22Rv1 (cell line): ENCODE measurements around the gene RDH11.
"Not testable (repeated sequence)": the region's sequence is repeated elsewhere in the genome, so short reads cannot be mapped to it uniquely, and the experiment has no call there.

Experiments
- H3K27ac ChIP-seq: fragments of 450-650 bp; 2 replicates; pipeline ENCODE4 v1.5.1; 2017
- CTCF ChIP-seq: fragments of 450-650 bp; IDR thresholded peaks from 2 replicates; pipeline ENCODE4 v1.5.1; 2017; ENCODE audit warnings: mild to moderate bottlenecking
- ZFX ChIP-seq: fragments of 450-650 bp; IDR thresholded peaks from 2 replicates; pipeline ENCODE4 v1.6.1; 2017; ENCODE audit warnings: antibody characterized with exemption, borderline replicate concordance

Gene RDH11

GRCh38 chr14:67729072-67729885 lies 33.7 kb upstream of the RDH11 start:
- no peak overlapping the region; the same call in 1 of the 2 replicates for H3K27ac ChIP-seq
- TF ChIP-seq ZFX (no peak), CTCF (no peak)

- no peak overlapping the region for H3K27ac ChIP-seq
- TF ChIP-seq ZFX (no peak), CTCF (no peak)
Observed at GRCh38 chr14:67728258-67728657, 32.7 kb upstream of the RDH11 start.

- TF ChIP-seq CTCF (no peak), ZFX (no peak)
Observed at GRCh38 chr14:67727361-67727760, 31.8 kb upstream of the RDH11 start.

GRCh38 chr14:67725171-67725570 lies 29.6 kb upstream of the RDH11 start:
- TF ChIP-seq CTCF (no peak), ZFX (no peak)
- no peak overlapping the region for H3K27ac ChIP-seq

More at GRCh38 chr14:67727361-67727760, 31.8 kb upstream of the RDH11 start:
- H3K27ac ChIP-seq = no peak overlapping the region

GRCh38 chr14:67722293-67722692 lies 26.7 kb upstream of the RDH11 start:
- TF ChIP-seq CTCF = no peak
- TF ChIP-seq ZFX = no peak

GRCh38 chr14:67721875-67722274 lies 26.3 kb upstream of the RDH11 start:
- no peak overlapping the region for H3K27ac ChIP-seq
- TF ChIP-seq CTCF (no peak), ZFX (no peak)

More at GRCh38 chr14:67722293-67722692, 26.7 kb upstream of the RDH11 start:
- no peak overlapping the region for H3K27ac ChIP-seq

GRCh38 chr14:67719866-67720265 lies 24.3 kb upstream of the RDH11 start:
- no peak for TF ChIP-seq ZFX
- TF ChIP-seq CTCF = no peak
- H3K27ac ChIP-seq = no peak overlapping the region

- H3K27ac ChIP-seq = not testable (repeated sequence)
Observed at GRCh38 chr14:67719385-67719784, 23.8 kb upstream of the RDH11 start.
